GM12878 (cell line): ENCODE data around the gene AGK.

Source experiments
- CBFB ChIP-seq: IDR thresholded peaks from 2 replicates; pipeline ENCODE4 v1.6.1; 2016; ENCODE audit warnings: antibody characterized with exemption, low read depth
- EZH2 ChIP-seq: IDR thresholded peaks from 2 replicates; pipeline ENCODE4 v1.6.1; 2012; ENCODE audit warnings: low read depth, mild to moderate bottlenecking, control low read depth, inconsistent platforms, low read length, borderline replicate concordance; ENCODE audit not compliant: control insufficient read depth
- HDAC6 ChIP-seq: fragments of 200-600 bp; sonication (generic); IDR thresholded peaks from one replicate; pipeline ENCODE4 v1.8.0; 2017; ENCODE audit warnings: antibody characterized with exemption; ENCODE audit not compliant: unreplicated experiment
- POLR2AphosphoS2 ChIP-seq: IDR thresholded peaks from 2 replicates; pipeline ENCODE4 v1.6.1; 2011; ENCODE audit warnings: low read depth, mild to moderate bottlenecking, low read length, improper control_type of control experiment, moderate library complexity
- POLR2AphosphoS5 ChIP-seq: IDR thresholded peaks from 2 replicates; pipeline ENCODE4 v1.6.1; 2011; ENCODE audit warnings: mild to moderate bottlenecking, low read length, inconsistent platforms
- TF ChIP-seq, protein P1 (sequence below), 3 experiments: IDR thresholded peaks in 2 of 3; conservative IDR thresholded peaks in 1 of 3; 2 replicates each; pipeline ENCODE4 v1.5.1; 2011; ENCODE audit warnings: low read depth in 3 of 3, low read length in 3 of 3, mild to moderate bottlenecking in 3 of 3, control low read depth in 2 of 3, moderate library complexity in 2 of 3, inconsistent platforms in 1 of 3, mixed read lengths in 1 of 3; ENCODE audit not compliant: control insufficient read depth in 2 of 3, insufficient read depth in 1 of 3; ENCODE audit errors: extremely low read depth in 1 of 3
- TF ChIP-seq, protein P2 (sequence below): fragments of 450-650 bp; IDR thresholded peaks from 2 replicates; pipeline ENCODE4 v1.6.1; 2017; ENCODE audit warnings: mild to moderate bottlenecking, low read depth, inconsistent platforms; ENCODE audit not compliant: poor library complexity, severe bottlenecking
- TF ChIP-seq, protein P3 (sequence below): IDR thresholded peaks from 2 replicates; pipeline ENCODE4 v1.6.1; 2012; ENCODE audit warnings: low read depth, low read length, improper control_type of control experiment
- TF ChIP-seq, protein P4 (sequence below): IDR thresholded peaks from 2 replicates; pipeline ENCODE4 v1.6.1; 2011; ENCODE audit warnings: low read depth, low read length, improper control_type of control experiment, borderline replicate concordance
- TF ChIP-seq, protein P5 (sequence below): IDR thresholded peaks from 2 replicates; pipeline ENCODE4 v1.6.1; 2011; ENCODE audit warnings: mild to moderate bottlenecking, low read depth, low read length, moderate library complexity; ENCODE audit not compliant: insufficient replicate concordance

DNA sequence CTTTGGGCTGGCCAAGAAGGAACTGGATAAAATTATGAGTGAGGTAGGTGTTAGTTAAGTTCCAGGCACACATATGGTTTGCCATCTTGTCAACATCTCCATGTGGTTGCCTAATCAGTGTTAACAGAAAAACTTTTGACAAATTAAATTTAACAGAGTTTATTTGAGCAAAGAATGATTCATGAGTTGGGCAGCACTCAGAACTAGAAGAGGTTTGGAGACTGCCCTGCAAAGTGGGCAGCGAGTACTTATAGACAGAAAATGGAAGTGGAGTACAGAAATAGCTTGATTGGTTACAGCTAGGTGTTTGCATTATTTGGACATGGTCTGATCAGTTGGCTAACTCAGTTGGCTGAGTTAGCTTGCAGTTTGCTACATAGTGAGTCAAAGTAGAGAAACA lies 37.5 kb upstream of the AGK start:
- TF ChIP-seq CBFB (no peak), HDAC6 (no peak), POLR2AphosphoS5 (no peak), POLR2AphosphoS2 (no peak), EZH2 (no peak)
- TF ChIP-seq, protein P1, sequence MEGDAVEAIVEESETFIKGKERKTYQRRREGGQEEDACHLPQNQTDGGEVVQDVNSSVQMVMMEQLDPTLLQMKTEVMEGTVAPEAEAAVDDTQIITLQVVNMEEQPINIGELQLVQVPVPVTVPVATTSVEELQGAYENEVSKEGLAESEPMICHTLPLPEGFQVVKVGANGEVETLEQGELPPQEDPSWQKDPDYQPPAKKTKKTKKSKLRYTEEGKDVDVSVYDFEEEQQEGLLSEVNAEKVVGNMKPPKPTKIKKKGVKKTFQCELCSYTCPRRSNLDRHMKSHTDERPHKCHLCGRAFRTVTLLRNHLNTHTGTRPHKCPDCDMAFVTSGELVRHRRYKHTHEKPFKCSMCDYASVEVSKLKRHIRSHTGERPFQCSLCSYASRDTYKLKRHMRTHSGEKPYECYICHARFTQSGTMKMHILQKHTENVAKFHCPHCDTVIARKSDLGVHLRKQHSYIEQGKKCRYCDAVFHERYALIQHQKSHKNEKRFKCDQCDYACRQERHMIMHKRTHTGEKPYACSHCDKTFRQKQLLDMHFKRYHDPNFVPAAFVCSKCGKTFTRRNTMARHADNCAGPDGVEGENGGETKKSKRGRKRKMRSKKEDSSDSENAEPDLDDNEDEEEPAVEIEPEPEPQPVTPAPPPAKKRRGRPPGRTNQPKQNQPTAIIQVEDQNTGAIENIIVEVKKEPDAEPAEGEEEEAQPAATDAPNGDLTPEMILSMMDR (IDR thresholded peaks at IDR 0.05 in 2 of 3, conservative IDR thresholded peaks at IDR 0.05 in 1 of 3; ENCODE audit: control insufficient read depth in 2 of 3, extremely low read depth in 1 of 3, insufficient read depth in 1 of 3, low read depth in 3 of 3, low read length in 3 of 3), result no peak
- TF ChIP-seq, protein P2, sequence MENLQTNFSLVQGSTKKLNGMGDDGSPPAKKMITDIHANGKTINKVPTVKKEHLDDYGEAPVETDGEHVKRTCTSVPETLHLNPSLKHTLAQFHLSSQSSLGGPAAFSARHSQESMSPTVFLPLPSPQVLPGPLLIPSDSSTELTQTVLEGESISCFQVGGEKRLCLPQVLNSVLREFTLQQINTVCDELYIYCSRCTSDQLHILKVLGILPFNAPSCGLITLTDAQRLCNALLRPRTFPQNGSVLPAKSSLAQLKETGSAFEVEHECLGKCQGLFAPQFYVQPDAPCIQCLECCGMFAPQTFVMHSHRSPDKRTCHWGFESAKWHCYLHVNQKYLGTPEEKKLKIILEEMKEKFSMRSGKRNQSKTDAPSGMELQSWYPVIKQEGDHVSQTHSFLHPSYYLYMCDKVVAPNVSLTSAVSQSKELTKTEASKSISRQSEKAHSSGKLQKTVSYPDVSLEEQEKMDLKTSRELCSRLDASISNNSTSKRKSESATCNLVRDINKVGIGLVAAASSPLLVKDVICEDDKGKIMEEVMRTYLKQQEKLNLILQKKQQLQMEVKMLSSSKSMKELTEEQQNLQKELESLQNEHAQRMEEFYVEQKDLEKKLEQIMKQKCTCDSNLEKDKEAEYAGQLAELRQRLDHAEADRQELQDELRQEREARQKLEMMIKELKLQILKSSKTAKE, result no peak
- TF ChIP-seq, protein P3, sequence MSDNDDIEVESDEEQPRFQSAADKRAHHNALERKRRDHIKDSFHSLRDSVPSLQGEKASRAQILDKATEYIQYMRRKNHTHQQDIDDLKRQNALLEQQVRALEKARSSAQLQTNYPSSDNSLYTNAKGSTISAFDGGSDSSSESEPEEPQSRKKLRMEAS, result no peak
- TF ChIP-seq, protein P4, sequence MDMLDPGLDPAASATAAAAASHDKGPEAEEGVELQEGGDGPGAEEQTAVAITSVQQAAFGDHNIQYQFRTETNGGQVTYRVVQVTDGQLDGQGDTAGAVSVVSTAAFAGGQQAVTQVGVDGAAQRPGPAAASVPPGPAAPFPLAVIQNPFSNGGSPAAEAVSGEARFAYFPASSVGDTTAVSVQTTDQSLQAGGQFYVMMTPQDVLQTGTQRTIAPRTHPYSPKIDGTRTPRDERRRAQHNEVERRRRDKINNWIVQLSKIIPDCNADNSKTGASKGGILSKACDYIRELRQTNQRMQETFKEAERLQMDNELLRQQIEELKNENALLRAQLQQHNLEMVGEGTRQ, result no peak
- TF ChIP-seq, protein P5, sequence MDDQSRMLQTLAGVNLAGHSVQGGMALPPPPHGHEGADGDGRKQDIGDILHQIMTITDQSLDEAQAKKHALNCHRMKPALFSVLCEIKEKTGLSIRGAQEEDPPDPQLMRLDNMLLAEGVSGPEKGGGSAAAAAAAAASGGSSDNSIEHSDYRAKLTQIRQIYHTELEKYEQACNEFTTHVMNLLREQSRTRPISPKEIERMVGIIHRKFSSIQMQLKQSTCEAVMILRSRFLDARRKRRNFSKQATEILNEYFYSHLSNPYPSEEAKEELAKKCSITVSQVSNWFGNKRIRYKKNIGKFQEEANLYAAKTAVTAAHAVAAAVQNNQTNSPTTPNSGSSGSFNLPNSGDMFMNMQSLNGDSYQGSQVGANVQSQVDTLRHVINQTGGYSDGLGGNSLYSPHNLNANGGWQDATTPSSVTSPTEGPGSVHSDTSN, result no peak
